ENCODE measurements around the gene RANBP1. TPM values are rescaled to one million over a fixed set of nuclear protein-coding genes. Genes with fewer than 3 reads are reported as not detected.
A peak's percentile ranks its signal among the peaks of the same experiment; 100 is the strongest.

Gene RANBP1
- total and polyA plus RNA-seq, 9 of the 15 experiments (the other 6 are each of a cell fraction or from before 2014, with no cell fraction given), result 162 to 2,891 (median 1,289) TPM

DNA sequence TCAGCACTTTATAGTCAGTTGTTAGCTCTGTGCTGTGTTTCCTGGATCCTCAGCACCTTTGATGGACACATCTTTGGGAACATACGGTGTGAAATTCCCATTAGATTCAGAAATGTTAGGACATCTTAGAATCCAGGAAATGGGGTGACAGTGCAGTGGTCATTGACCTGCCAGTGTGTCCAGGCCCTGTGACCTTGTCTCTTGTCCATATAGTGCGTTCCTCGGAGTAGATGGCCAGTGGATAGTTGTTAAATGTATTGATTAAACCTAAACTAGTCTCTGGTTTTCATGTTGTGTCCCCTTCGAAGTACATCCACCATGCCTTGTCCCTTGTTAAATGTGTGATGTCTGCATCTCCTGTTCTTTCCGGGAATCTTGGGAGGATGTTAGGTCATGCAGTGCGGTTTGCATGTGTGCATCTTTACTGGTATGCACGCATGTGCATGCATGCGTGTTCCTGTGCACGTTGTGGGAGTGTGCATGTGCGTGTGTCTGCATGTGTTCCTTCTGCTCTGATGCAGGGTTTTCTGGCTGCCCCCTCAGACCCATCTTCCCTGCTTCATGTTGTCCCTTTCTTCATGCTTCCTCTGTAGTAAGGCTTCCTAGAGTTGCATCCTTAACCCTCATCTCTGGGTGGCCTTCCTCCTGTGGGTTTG is 31.9 kb upstream of the RANBP1 start (continued):
- TF ChIP-seq, protein P1, sequence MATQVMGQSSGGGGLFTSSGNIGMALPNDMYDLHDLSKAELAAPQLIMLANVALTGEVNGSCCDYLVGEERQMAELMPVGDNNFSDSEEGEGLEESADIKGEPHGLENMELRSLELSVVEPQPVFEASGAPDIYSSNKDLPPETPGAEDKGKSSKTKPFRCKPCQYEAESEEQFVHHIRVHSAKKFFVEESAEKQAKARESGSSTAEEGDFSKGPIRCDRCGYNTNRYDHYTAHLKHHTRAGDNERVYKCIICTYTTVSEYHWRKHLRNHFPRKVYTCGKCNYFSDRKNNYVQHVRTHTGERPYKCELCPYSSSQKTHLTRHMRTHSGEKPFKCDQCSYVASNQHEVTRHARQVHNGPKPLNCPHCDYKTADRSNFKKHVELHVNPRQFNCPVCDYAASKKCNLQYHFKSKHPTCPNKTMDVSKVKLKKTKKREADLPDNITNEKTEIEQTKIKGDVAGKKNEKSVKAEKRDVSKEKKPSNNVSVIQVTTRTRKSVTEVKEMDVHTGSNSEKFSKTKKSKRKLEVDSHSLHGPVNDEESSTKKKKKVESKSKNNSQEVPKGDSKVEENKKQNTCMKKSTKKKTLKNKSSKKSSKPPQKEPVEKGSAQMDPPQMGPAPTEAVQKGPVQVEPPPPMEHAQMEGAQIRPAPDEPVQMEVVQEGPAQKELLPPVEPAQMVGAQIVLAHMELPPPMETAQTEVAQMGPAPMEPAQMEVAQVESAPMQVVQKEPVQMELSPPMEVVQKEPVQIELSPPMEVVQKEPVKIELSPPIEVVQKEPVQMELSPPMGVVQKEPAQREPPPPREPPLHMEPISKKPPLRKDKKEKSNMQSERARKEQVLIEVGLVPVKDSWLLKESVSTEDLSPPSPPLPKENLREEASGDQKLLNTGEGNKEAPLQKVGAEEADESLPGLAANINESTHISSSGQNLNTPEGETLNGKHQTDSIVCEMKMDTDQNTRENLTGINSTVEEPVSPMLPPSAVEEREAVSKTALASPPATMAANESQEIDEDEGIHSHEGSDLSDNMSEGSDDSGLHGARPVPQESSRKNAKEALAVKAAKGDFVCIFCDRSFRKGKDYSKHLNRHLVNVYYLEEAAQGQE (IDR thresholded peaks at IDR 0.05; ENCODE audit: borderline replicate concordance), result no peak
- TF ChIP-seq, protein P1 (CRISPR knock-in tag; IDR thresholded peaks at IDR 0.05; ENCODE audit: low read depth), result 0 out of 2 replicates have a peak, but pooled peaks have one; percentile 10
- no peak for TF ChIP-seq ZNF584 (CRISPR knock-in tag; IDR thresholded peaks at IDR 0.05; ENCODE audit: low read depth)
- no peak for TF ChIP-seq ZNF76 (CRISPR knock-in tag; IDR thresholded peaks at IDR 0.05; ENCODE audit: borderline replicate concordance)
- TF ChIP-seq ZBTB8A (IDR thresholded peaks at IDR 0.05; ENCODE audit: partially characterized antibody), result no peak
- TF ChIP-seq, protein P2, sequence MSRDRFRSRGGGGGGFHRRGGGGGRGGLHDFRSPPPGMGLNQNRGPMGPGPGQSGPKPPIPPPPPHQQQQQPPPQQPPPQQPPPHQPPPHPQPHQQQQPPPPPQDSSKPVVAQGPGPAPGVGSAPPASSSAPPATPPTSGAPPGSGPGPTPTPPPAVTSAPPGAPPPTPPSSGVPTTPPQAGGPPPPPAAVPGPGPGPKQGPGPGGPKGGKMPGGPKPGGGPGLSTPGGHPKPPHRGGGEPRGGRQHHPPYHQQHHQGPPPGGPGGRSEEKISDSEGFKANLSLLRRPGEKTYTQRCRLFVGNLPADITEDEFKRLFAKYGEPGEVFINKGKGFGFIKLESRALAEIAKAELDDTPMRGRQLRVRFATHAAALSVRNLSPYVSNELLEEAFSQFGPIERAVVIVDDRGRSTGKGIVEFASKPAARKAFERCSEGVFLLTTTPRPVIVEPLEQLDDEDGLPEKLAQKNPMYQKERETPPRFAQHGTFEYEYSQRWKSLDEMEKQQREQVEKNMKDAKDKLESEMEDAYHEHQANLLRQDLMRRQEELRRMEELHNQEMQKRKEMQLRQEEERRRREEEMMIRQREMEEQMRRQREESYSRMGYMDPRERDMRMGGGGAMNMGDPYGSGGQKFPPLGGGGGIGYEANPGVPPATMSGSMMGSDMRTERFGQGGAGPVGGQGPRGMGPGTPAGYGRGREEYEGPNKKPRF (IDR thresholded peaks at IDR 0.05; ENCODE audit: low read depth, low read length), result no peak
- TF ChIP-seq SREBF1 (IDR thresholded peaks at IDR 0.05; ENCODE audit: borderline replicate concordance, low read depth, low read length), result no peak
- TF ChIP-seq ZNF77 (CRISPR knock-in tag; IDR thresholded peaks at IDR 0.05), result no peak
- 0 out of 2 replicates have a peak, but pooled peaks have one; percentile 24 for TF ChIP-seq HDAC8 (tag; IDR thresholded peaks at IDR 0.05)
- no peak for TF ChIP-seq MTA2 (IDR thresholded peaks at IDR 0.05; ENCODE audit: low read depth)
- no peak for TF ChIP-seq SRSF7 (optimal IDR thresholded peaks at IDR 0.05; ENCODE audit: low read depth, low read length)
- no peak for TF ChIP-seq ZBTB49 (CRISPR knock-in tag; IDR thresholded peaks at IDR 0.05; ENCODE audit: borderline replicate concordance)
- no peak for TF ChIP-seq BDP1 (IDR thresholded peaks at IDR 0.05; ENCODE audit: insufficient read depth, insufficient read length)
- no peak for TF ChIP-seq TBP (optimal IDR thresholded peaks at IDR 0.05; ENCODE audit: low read depth, low read length)
- no peak for TF ChIP-seq GTF2B (IDR thresholded peaks at IDR 0.05; ENCODE audit: extremely low read depth, insufficient read length)

Data from K562 (cell line).